Panc1 (cell line): ENCODE measurements around the gene LLGL2. TPM values are rescaled to one million over a fixed set of nuclear protein-coding genes. Genes with fewer than 3 reads are reported as not detected.

ENCODE experiments used
- ATAC-seq: fragments of 200-7000 bp; cut with Tn5 transposase; 2 replicates; pipeline ENCODE4 v1.9.1; 2020; ENCODE audit warnings: mild to moderate bottlenecking, moderate library complexity
- BruUV-seq: library from RNA; stranded (reverse); fragments of 400-500 nt; replicated peaks from 2 replicates; lab custom pipeline; 2021; lab: Mats Ljungman, UMichigan
- CTCF ChIA-PET: fragments of 300-600 bp; sonication (Branson Sonifier 250); formaldehyde crosslinking; loops from one replicate; lab custom pipeline; 2022; ENCODE audit warnings: antibody characterized with exemption; lab: Charles Lee
- POLR2A ChIA-PET: fragments of 300-600 bp; sonication (Branson Sonifier 250); formaldehyde crosslinking; loops from one replicate; lab custom pipeline; 2022; ENCODE audit warnings: antibody characterized with exemption; lab: Charles Lee
- DNase-seq: peaks from one replicate; pipeline ENCODE4 v3.0.0-alpha.2; 2010; ENCODE audit warnings: low read depth, low spot score
- H3K27ac ChIP-seq: 2 replicates; pipeline ENCODE4 v1.5.1; 2011; ENCODE audit warnings: mild to moderate bottlenecking, low read length, inconsistent platforms
- H3K27me3 ChIP-seq: fragments of 200-500 bp; sonication (Bioruptor generic); 2 replicates; pipeline ENCODE4 v1.6.0; 2014; ENCODE audit warnings: low read length, inconsistent platforms; ENCODE audit not compliant: control insufficient read depth, insufficient read depth
- H3K36me3 ChIP-seq: fragments of 200-500 bp; sonication (Bioruptor generic); 2 replicates; pipeline ENCODE4 v1.5.1; 2014; ENCODE audit warnings: inconsistent platforms, mild to moderate bottlenecking, low read length, moderate library complexity; ENCODE audit not compliant: control insufficient read depth, insufficient read depth
- H3K4me1 ChIP-seq: 2 replicates; pipeline ENCODE4 v1.5.1; 2011; ENCODE audit warnings: inconsistent platforms, mild to moderate bottlenecking, low read length, moderate library complexity; ENCODE audit not compliant: control insufficient read depth, insufficient read depth
- H3K4me3 ChIP-seq, 2 experiments: 2 replicates each; pipeline ENCODE4 v1.5.1; 2011 to 2012; ENCODE audit warnings: low read depth in 2 of 2, low read length in 2 of 2, mild to moderate bottlenecking in 2 of 2, inconsistent platforms in 1 of 2, moderate library complexity in 1 of 2
- H3K9me3 ChIP-seq: fragments of 200-500 bp; sonication (Bioruptor generic); 2 replicates; pipeline ENCODE4 v1.5.1; 2014; ENCODE audit warnings: low read depth, mild to moderate bottlenecking, inconsistent platforms, low read length, moderate library complexity; ENCODE audit not compliant: control insufficient read depth, insufficient read depth
- POLR2AphosphoS5 ChIP-seq: IDR thresholded peaks from 2 replicates; pipeline ENCODE4 v1.6.1; 2012; ENCODE audit warnings: mild to moderate bottlenecking, low read depth, low read length, moderate library complexity
- REST ChIP-seq, 2 experiments: IDR thresholded peaks; 2 replicates each; pipeline ENCODE4 v1.6.1; 2011 to 2012; ENCODE audit warnings: low read depth in 2 of 2, control low read depth in 1 of 2, low read length in 1 of 2, mild to moderate bottlenecking in 1 of 2, moderate library complexity in 1 of 2; ENCODE audit not compliant: insufficient read depth in 1 of 2
- SIN3A ChIP-seq: IDR thresholded peaks from 2 replicates; pipeline ENCODE4 v1.6.1; 2012; ENCODE audit warnings: low read depth, mild to moderate bottlenecking, low read length, moderate library complexity, borderline replicate concordance; ENCODE audit not compliant: insufficient read depth
- TCF7L2 ChIP-seq: IDR thresholded peaks from 2 replicates; pipeline ENCODE4 v1.6.1; 2011; ENCODE audit warnings: mild to moderate bottlenecking, low read depth, low read length, inconsistent platforms
- in situ Hi-C: cut with HindIII; loops from 2 replicates; pipeline ENCODE4 v1.10.0; 2016; ENCODE audit warnings: low sequenced_read_pairs, low pct_unique_long_range_greater_than_20kb
- intact Hi-C: fragments of 100-400 bp; cut with micrococcal nuclease; formaldehyde crosslinking; loops from one replicate; pipeline ENCODE4 v1.10.0; 2022; ENCODE audit not compliant: unreplicated experiment
- total RNA-seq: library from RNA; stranded (reverse); gene quantifications from one replicate; pipeline ENCODE4 v1.2.1, GENCODE V29; 2021; ENCODE audit not compliant: unreplicated experiment
- TF ChIP-seq, protein P1 (sequence below): fragments of 450-650 bp; IDR thresholded peaks from 2 replicates; pipeline ENCODE4 v1.5.1; 2017; ENCODE audit warnings: mild to moderate bottlenecking

Gene LLGL2
- total RNA-seq, 1 experiment from 2014 or later, result 201 TPM

DNA sequence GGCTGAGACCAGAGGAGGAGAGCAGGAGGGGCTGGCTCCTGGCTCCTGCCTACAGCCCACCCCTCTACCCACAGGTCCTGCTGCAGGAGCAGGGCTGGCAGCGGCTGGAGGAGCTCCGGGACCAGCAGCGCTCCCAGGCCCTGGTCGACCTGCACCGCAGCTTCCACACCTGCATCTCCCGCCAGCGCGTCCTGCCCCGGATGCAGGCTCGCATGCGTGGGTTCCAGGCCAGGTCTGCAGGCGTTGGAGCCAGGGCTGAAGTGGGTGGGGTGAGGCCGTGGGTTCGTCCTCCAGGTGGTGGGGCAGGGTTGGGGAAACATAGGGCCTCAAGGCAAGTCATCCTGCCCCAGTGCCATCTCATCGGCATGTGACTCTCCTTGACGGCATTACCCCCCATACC lies 80.3 kb downstream of the LLGL2 start:
- H3K9me3 ChIP-seq, result no peaks in the 10 kb centered on the region
- no peak for DNase-seq
- H3K36me3 ChIP-seq, result no peaks in the 10 kb centered on the region
- no peaks in the 10 kb centered on the region for H3K4me1 ChIP-seq
- ChIA-PET POLR2A (no interaction called here), CTCF (no interaction called here)
- in situ Hi-C loops, result no loop called here
- intact Hi-C loops, result no loop called here
- H3K27me3 ChIP-seq, result no peaks in the 10 kb centered on the region
- TF ChIP-seq POLR2AphosphoS5 (no peak), SIN3A (no peak), REST (IDR thresholded peaks at IDR 0.05; ENCODE audit: insufficient read depth in 1 of 2, low read depth in 2 of 2, low read length in 1 of 2) (no peak), TCF7L2 (no peak)
- TF ChIP-seq, protein P1, sequence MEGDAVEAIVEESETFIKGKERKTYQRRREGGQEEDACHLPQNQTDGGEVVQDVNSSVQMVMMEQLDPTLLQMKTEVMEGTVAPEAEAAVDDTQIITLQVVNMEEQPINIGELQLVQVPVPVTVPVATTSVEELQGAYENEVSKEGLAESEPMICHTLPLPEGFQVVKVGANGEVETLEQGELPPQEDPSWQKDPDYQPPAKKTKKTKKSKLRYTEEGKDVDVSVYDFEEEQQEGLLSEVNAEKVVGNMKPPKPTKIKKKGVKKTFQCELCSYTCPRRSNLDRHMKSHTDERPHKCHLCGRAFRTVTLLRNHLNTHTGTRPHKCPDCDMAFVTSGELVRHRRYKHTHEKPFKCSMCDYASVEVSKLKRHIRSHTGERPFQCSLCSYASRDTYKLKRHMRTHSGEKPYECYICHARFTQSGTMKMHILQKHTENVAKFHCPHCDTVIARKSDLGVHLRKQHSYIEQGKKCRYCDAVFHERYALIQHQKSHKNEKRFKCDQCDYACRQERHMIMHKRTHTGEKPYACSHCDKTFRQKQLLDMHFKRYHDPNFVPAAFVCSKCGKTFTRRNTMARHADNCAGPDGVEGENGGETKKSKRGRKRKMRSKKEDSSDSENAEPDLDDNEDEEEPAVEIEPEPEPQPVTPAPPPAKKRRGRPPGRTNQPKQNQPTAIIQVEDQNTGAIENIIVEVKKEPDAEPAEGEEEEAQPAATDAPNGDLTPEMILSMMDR, result no peak
- no peak overlapping the region for H3K27ac ChIP-seq
- TSS peak; percentile 61 for BruUV-seq
- no peak for ATAC-seq
- H3K4me3 ChIP-seq, result no peak overlapping the region

GRCh38 chr17:75607086-75607485 lies 81.6 kb downstream of the LLGL2 start:
- intact Hi-C loops (no loop called here), in situ Hi-C loops (no loop called here)
- no peaks in the 10 kb centered on the region for H3K9me3 ChIP-seq
- H3K4me1 ChIP-seq, result no peaks in the 10 kb centered on the region
- BruUV-seq, result no TSS peak
- no peak overlapping the region for H3K27ac ChIP-seq
- CTCF ChIA-PET, result no interaction called here
- POLR2A ChIA-PET, result no interaction called here
- DNase-seq (no peak), ATAC-seq (no peak)
- H3K27me3 ChIP-seq, result no peaks in the 10 kb centered on the region
- no peaks in the 10 kb centered on the region for H3K36me3 ChIP-seq
- H3K4me3 ChIP-seq, result no peak overlapping the region
- TF ChIP-seq POLR2AphosphoS5, result no peak
- no peak for TF ChIP-seq SIN3A
- TF ChIP-seq TCF7L2, result no peak
- no peak for TF ChIP-seq REST (IDR thresholded peaks at IDR 0.05; ENCODE audit: insufficient read depth in 1 of 2, low read depth in 2 of 2, low read length in 1 of 2)
- TF ChIP-seq, protein P1, result no peak
